Colonic mucosa (tissue), 4 donors: ENCODE data around the gene HTR3A. TPM values are rescaled to one million over a fixed set of nuclear protein-coding genes. Genes with fewer than 3 reads are reported as not detected.

Experiments
- DNase-seq: peaks from one replicate; pipeline ENCODE4 v3.0.0-alpha.2; 2020
- H3K27ac ChIP-seq: fragments of 200-600 bp; one replicate; pipeline ENCODE4 v1.8.0; 2021
- H3K27me3 ChIP-seq: fragments of 200-600 bp; one replicate; pipeline ENCODE4 v1.8.0; 2021
- H3K36me3 ChIP-seq: fragments of 200-600 bp; one replicate; pipeline ENCODE4 v1.8.0; 2021
- H3K4me1 ChIP-seq: fragments of 200-600 bp; one replicate; pipeline ENCODE4 v1.8.0; 2021; ENCODE audit warnings: mild to moderate bottlenecking
- H3K4me3 ChIP-seq: fragments of 200-600 bp; one replicate; pipeline ENCODE4 v1.8.0; 2021
- H3K9ac ChIP-seq, 2 donors: one replicate each; pipeline ENCODE4 v1.7.0; 2013; ENCODE audit warnings: control low read depth in 2 of 2, low read depth in 2 of 2, low read length in 2 of 2
- H3K9me3 ChIP-seq: fragments of 200-600 bp; one replicate; pipeline ENCODE4 v1.8.0; 2021
- intact Hi-C: fragments of 100-400 bp; cut with DNase I; formaldehyde crosslinking; loops from one replicate; pipeline ENCODE4 v1.14.1; 2022
- total RNA-seq, 2 donors: library from RNA; stranded (reverse); fragmentation: NEBNext Ultra II Directional in 1 of 2; extraction: Animal tissue kit (Norgen Biotek cat#: 25700) in 1 of 2; gene quantifications; one replicate each; pipeline ENCODE4 v1.2.1, GENCODE V29; 2021
- TF ChIP-seq, protein P1 (sequence below): fragments of 200-600 bp; IDR thresholded peaks from one replicate; pipeline ENCODE4 v1.8.0; 2022; ENCODE audit warnings: antibody characterized with exemption, mild to moderate bottlenecking
- donor health status: healthy.
- donor health status: DM: no; HTN: no; CAD: no.
- donor health status: DM: no; HTN: no; CAD: no.

Gene HTR3A
- total RNA-seq, 2 donors from 2014 or later, result 0.90 TPM; not detected in 1

GRCh38 chr11:113979431-113979830 lies 4.5 kb downstream of the HTR3A start:
- Histone ChIP-seq H3K9ac (no peak overlapping the region), H3K4me3 (no peak overlapping the region), H3K4me1 (no peaks in the 10 kb centered on the region), H3K27me3 (no peaks in the 10 kb centered on the region), H3K27ac (no peak overlapping the region), H3K36me3 (no peaks in the 10 kb centered on the region), H3K9me3 (no peaks in the 10 kb centered on the region)
- intact Hi-C loops, result loop anchor here (5.0 kb wide), 1 partner anchor 473 kb away; no protein-coding TSS in a partner anchor
- no peak for DNase-seq
- TF ChIP-seq, protein P1, sequence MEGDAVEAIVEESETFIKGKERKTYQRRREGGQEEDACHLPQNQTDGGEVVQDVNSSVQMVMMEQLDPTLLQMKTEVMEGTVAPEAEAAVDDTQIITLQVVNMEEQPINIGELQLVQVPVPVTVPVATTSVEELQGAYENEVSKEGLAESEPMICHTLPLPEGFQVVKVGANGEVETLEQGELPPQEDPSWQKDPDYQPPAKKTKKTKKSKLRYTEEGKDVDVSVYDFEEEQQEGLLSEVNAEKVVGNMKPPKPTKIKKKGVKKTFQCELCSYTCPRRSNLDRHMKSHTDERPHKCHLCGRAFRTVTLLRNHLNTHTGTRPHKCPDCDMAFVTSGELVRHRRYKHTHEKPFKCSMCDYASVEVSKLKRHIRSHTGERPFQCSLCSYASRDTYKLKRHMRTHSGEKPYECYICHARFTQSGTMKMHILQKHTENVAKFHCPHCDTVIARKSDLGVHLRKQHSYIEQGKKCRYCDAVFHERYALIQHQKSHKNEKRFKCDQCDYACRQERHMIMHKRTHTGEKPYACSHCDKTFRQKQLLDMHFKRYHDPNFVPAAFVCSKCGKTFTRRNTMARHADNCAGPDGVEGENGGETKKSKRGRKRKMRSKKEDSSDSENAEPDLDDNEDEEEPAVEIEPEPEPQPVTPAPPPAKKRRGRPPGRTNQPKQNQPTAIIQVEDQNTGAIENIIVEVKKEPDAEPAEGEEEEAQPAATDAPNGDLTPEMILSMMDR, result no peak

DNA sequence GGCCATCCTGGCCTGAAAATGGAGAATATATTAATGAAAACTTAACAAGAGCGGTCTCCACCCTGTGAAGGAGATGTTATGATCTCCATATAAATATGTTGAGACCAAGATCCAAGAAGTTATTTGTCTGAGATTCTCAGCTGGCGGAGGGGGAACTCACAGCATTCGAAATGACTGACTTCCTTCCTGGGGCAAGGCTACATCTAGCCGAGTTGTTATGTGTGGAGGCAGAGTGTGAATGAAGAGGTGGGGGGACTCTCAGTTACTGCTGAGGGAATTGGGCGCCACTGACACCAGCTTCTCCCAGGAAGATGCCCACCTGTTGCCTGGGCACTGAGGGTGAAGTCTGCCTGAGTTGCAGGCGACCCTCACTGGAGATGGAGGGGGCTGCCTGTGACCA lies 5.9 kb downstream of the HTR3A start:
- H3K27me3 ChIP-seq, result no peaks in the 10 kb centered on the region
- H3K36me3 ChIP-seq, result no peaks in the 10 kb centered on the region
- H3K27ac ChIP-seq, result no peak overlapping the region
- H3K9ac ChIP-seq, result no peak overlapping the region
- DNase-seq, result no peak
- no peak overlapping the region for H3K4me3 ChIP-seq
- intact Hi-C loops, result no loop called here
- H3K9me3 ChIP-seq, result no peaks in the 10 kb centered on the region
- no peaks in the 10 kb centered on the region for H3K4me1 ChIP-seq
- TF ChIP-seq, protein P1, result no peak

GRCh38 chr11:113982306-113982705 lies 7.4 kb downstream of the HTR3A start:
- no peaks in the 10 kb centered on the region for H3K36me3 ChIP-seq
- TF ChIP-seq, protein P1, result no peak
- no peaks in the 10 kb centered on the region for H3K27me3 ChIP-seq

GRCh38 chr11:113984781-113985180 lies 9.9 kb downstream of the HTR3A start:
- no peaks in the 10 kb centered on the region for H3K9me3 ChIP-seq
- no peak for DNase-seq
- no peak overlapping the region for H3K4me3 ChIP-seq
- no peaks in the 10 kb centered on the region for H3K36me3 ChIP-seq
- no peaks in the 10 kb centered on the region for H3K27me3 ChIP-seq
- no peak overlapping the region for H3K27ac ChIP-seq
- TF ChIP-seq, protein P1, result no peak
- H3K9ac ChIP-seq, result no peak overlapping the region
- intact Hi-C loops, result no loop called here
- H3K4me1 ChIP-seq, result no peaks in the 10 kb centered on the region

More at GRCh38 chr11:113982306-113982705, 7.4 kb downstream of the HTR3A start:
- DNase-seq, result no peak
- H3K4me3 ChIP-seq, result no peak overlapping the region
- no peak overlapping the region for H3K27ac ChIP-seq
- intact Hi-C loops, result no loop called here
- no peaks in the 10 kb centered on the region for H3K9me3 ChIP-seq
- H3K9ac ChIP-seq, result no peak overlapping the region
- H3K4me1 ChIP-seq, result no peaks in the 10 kb centered on the region

- H3K27me3 ChIP-seq, result no peaks in the 10 kb centered on the region
- TF ChIP-seq, protein P1, result no peak
- H3K36me3 ChIP-seq, result no peaks in the 10 kb centered on the region
Observed at GRCh38 chr11:113985906-113986305, 11.0 kb downstream of the HTR3A start.

More at GRCh38 chr11:113985906-113986305, 11.0 kb downstream of the HTR3A start:
- no peak overlapping the region for H3K4me3 ChIP-seq
- H3K27ac ChIP-seq, result no peak overlapping the region
- intact Hi-C loops, result no loop called here
- no peak for DNase-seq
- H3K9ac ChIP-seq, result no peak overlapping the region
- no peaks in the 10 kb centered on the region for H3K4me1 ChIP-seq
- no peaks in the 10 kb centered on the region for H3K9me3 ChIP-seq
